ENCODE results near the gene TPSG1.

- TF ChIP-seq, protein P1, sequence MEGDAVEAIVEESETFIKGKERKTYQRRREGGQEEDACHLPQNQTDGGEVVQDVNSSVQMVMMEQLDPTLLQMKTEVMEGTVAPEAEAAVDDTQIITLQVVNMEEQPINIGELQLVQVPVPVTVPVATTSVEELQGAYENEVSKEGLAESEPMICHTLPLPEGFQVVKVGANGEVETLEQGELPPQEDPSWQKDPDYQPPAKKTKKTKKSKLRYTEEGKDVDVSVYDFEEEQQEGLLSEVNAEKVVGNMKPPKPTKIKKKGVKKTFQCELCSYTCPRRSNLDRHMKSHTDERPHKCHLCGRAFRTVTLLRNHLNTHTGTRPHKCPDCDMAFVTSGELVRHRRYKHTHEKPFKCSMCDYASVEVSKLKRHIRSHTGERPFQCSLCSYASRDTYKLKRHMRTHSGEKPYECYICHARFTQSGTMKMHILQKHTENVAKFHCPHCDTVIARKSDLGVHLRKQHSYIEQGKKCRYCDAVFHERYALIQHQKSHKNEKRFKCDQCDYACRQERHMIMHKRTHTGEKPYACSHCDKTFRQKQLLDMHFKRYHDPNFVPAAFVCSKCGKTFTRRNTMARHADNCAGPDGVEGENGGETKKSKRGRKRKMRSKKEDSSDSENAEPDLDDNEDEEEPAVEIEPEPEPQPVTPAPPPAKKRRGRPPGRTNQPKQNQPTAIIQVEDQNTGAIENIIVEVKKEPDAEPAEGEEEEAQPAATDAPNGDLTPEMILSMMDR (conservative IDR thresholded peaks at IDR 0.05; ENCODE audit: low read length) = no peak
- TF ChIP-seq EZH2phosphoT487 (IDR thresholded peaks at IDR 0.05; ENCODE audit: borderline replicate concordance) = no peak
Observed at GRCh38 chr16:1213796-1214372, 11.2 kb downstream of the TPSG1 start.

Measured in Loucy (cell line).